A549 (cell line): ENCODE data around the gene CLPSL1.

Experiments
- PHF8 ChIP-seq: fragments of 200-600 bp; sonication (generic); IDR thresholded peaks from 2 replicates; pipeline ENCODE4 v1.6.1; 2016; ENCODE audit warnings: low read depth, mild to moderate bottlenecking, antibody characterized with exemption, moderate library complexity, borderline replicate concordance
- POLR2A ChIP-seq: IDR thresholded peaks from 2 replicates; pipeline ENCODE4 v1.6.1; 2012; ENCODE audit warnings: mild to moderate bottlenecking, low read length
- TF ChIP-seq, protein P1 (sequence below): fragments of >200 bp; sonication (Bioruptor Twin); formaldehyde crosslinking; IDR thresholded peaks from 3 replicates; pipeline ENCODE4 v1.5.1; 2016

DNA sequence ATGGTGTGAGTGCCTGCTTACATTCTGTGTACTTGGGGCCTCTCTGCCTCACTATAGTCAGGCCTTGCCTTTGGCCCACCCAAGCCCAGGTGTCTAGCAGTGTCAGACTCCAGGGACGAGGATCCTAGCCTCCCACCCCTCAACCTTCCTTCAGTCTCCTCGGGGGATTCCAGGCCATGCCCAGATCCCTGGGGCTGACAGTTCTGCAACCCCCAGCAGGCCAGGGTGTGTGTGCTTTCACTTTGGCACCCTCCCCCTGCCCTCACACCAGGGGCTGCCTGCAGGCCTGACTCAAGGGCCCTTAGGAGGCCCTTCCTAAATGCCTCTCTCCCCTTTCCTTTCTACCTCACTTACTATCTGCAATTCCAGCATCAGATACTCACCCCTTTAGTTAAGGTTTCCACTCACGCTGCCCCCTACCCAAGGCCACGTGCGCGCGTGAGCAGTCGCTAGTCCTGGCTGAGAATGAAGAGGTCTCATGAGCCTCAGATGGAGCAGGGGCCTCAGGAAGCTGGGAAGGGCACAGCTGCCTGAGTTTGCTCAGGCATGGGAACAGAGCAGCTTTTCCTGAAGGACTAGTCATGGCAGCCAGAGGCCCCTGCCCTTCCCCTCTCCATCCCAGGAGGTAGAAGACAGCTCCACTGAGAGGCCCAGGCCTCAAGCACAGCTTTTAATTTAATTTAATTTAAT is 17.2 kb downstream of the CLPSL1 start:
- no peak for TF ChIP-seq PHF8
- TF ChIP-seq POLR2A, result no peak
- TF ChIP-seq, protein P1, sequence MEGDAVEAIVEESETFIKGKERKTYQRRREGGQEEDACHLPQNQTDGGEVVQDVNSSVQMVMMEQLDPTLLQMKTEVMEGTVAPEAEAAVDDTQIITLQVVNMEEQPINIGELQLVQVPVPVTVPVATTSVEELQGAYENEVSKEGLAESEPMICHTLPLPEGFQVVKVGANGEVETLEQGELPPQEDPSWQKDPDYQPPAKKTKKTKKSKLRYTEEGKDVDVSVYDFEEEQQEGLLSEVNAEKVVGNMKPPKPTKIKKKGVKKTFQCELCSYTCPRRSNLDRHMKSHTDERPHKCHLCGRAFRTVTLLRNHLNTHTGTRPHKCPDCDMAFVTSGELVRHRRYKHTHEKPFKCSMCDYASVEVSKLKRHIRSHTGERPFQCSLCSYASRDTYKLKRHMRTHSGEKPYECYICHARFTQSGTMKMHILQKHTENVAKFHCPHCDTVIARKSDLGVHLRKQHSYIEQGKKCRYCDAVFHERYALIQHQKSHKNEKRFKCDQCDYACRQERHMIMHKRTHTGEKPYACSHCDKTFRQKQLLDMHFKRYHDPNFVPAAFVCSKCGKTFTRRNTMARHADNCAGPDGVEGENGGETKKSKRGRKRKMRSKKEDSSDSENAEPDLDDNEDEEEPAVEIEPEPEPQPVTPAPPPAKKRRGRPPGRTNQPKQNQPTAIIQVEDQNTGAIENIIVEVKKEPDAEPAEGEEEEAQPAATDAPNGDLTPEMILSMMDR, result no peak
